ENCODE data around the gene VPS13D.

Gene VPS13D

GRCh38 chr1:12546771-12547585, 317.1 kb downstream of the VPS13D start:
- DNase-seq = no peak

GRCh38 chr1:12547586-12548225, 317.9 kb downstream of the VPS13D start:
- DNase-seq = no peak

GRCh38 chr1:12548279-12548972, 318.6 kb downstream of the VPS13D start:
- DNase-seq = no peak

GRCh38 chr1:12548973-12549459, 319.2 kb downstream of the VPS13D start:
- DNase-seq = no peak

- DNase-seq = no peak
These were observed 319.9 kb downstream of the VPS13D start for GRCh38 chr1:12549460-12550349.

GRCh38 chr1:12551584-12551983, 321.8 kb downstream of the VPS13D start:
- no peak for DNase-seq

GRCh38 chr1:12552111-12552888, 322.5 kb downstream of the VPS13D start:
- DNase-seq = no peak

- peak; percentile 54 for DNase-seq
These were observed 323.4 kb downstream of the VPS13D start for GRCh38 chr1:12552951-12553921.

- DNase-seq = no peak
These were observed 324.1 kb downstream of the VPS13D start for GRCh38 chr1:12553963-12554362.

GRCh38 chr1:12554521-12555305, 324.9 kb downstream of the VPS13D start:
- DNase-seq = no peak

- DNase-seq = no peak
These were observed 325.9 kb downstream of the VPS13D start for GRCh38 chr1:12555411-12556367.

- DNase-seq = no peak
These were observed 326.6 kb downstream of the VPS13D start for GRCh38 chr1:12556368-12556930.

- DNase-seq = no peak
These were observed 327.4 kb downstream of the VPS13D start for GRCh38 chr1:12556957-12557935.

- no peak for DNase-seq
These were observed 331.3 kb downstream of the VPS13D start for GRCh38 chr1:12561121-12561520.
